ENCODE data around the gene RBM18. TPM values are rescaled to one million over a fixed set of nuclear protein-coding genes. Genes with fewer than 3 reads are reported as not detected.

Gene RBM18
- total RNA-seq, 1 donor from 2014 or later, result 29.1 TPM

- no peaks in the 10 kb centered on the region for H3K27me3 ChIP-seq (ENCODE audit: insufficient read depth, low read length)
- H4K20me1 ChIP-seq (ENCODE audit: insufficient read depth, low read length), result peaks cover 36% of the 10 kb centered on the region
- H3K79me2 ChIP-seq (ENCODE audit: insufficient read depth, low read length), result peaks cover 9% of the 10 kb centered on the region
- Mint-ChIP-seq H3K9me3 (ENCODE audit: unreplicated experiment) (peaks cover 4% of the 10 kb centered on the region), H3K36me3 (ENCODE audit: low read depth, unreplicated experiment) (peaks cover 33% of the 10 kb centered on the region), H3K4me3 (ENCODE audit: unreplicated experiment) (no peak overlapping the region), H3K27me3 (ENCODE audit: low read depth, unreplicated experiment) (no peaks in the 10 kb centered on the region), H3K4me1 (ENCODE audit: low read depth, unreplicated experiment) (no peaks in the 10 kb centered on the region), H3K27ac (ENCODE audit: unreplicated experiment) (no peak overlapping the region)
- H3K27ac ChIP-seq (ENCODE audit: low read depth, low read length), result no peak overlapping the region
- FAIRE-seq (no peak), DNase-seq (ENCODE audit: low read depth) (no peak)
- no peaks in the 10 kb centered on the region for H3K4me1 ChIP-seq (ENCODE audit: insufficient read depth, low read length)
- H3K9ac ChIP-seq (ENCODE audit: low read length), result no peak overlapping the region
- TF ChIP-seq EZH2 (IDR thresholded peaks at IDR 0.05; ENCODE audit: insufficient read depth, low read length), result no peak
- no peak for TF ChIP-seq CTCF (IDR thresholded peaks at IDR 0.05; ENCODE audit: insufficient read depth, low read depth, low read length)
- no peak overlapping the region for H3K4me2 ChIP-seq (ENCODE audit: low read length)
- no peak overlapping the region for H2AFZ ChIP-seq (ENCODE audit: low read depth, low read length)
- H3K36me3 ChIP-seq (ENCODE audit: insufficient read depth, low read length), result peaks cover 23% of the 10 kb centered on the region
- H3K9me3 ChIP-seq (ENCODE audit: insufficient read depth, low read depth, low read length), result no peaks in the 10 kb centered on the region
- H3K4me3 ChIP-seq (ENCODE audit: insufficient read depth, low read depth, low read length), result no peak overlapping the region
Observed at GRCh38 chr9:122251351-122251750, 13.3 kb downstream of the RBM18 start.

GRCh38 chr9:122248448-122248865 lies 16.2 kb downstream of the RBM18 start:
- Histone ChIP-seq H3K9ac (ENCODE audit: low read length) (no peak overlapping the region), H2AFZ (ENCODE audit: low read depth, low read length) (no peak overlapping the region), H3K9me3 (ENCODE audit: insufficient read depth, low read depth, low read length) (no peaks in the 10 kb centered on the region), H3K27me3 (ENCODE audit: insufficient read depth, low read length) (no peaks in the 10 kb centered on the region), H4K20me1 (ENCODE audit: insufficient read depth, low read length) (peaks cover 16% of the 10 kb centered on the region), H3K79me2 (ENCODE audit: insufficient read depth, low read length) (no peaks in the 10 kb centered on the region), H3K4me2 (ENCODE audit: low read length) (no peak overlapping the region), H3K4me3 (ENCODE audit: insufficient read depth, low read depth, low read length) (no peak overlapping the region), H3K4me1 (ENCODE audit: insufficient read depth, low read length) (no peaks in the 10 kb centered on the region), H3K27ac (ENCODE audit: low read depth, low read length) (no peak overlapping the region), H3K36me3 (ENCODE audit: insufficient read depth, low read length) (peaks cover 37% of the 10 kb centered on the region)
- FAIRE-seq (no peak), DNase-seq (ENCODE audit: low read depth) (no peak)
- TF ChIP-seq CTCF (IDR thresholded peaks at IDR 0.05; ENCODE audit: insufficient read depth, low read depth, low read length) (no peak), EZH2 (IDR thresholded peaks at IDR 0.05; ENCODE audit: insufficient read depth, low read length) (no peak)
- peaks cover 3% of the 10 kb centered on the region for H3K9me3 Mint-ChIP-seq (ENCODE audit: unreplicated experiment)
- no peaks in the 10 kb centered on the region for H3K27me3 Mint-ChIP-seq (ENCODE audit: low read depth, unreplicated experiment)
- peaks cover 39% of the 10 kb centered on the region for H3K36me3 Mint-ChIP-seq (ENCODE audit: low read depth, unreplicated experiment)
- no peak overlapping the region for H3K27ac Mint-ChIP-seq (ENCODE audit: unreplicated experiment)
- H3K4me3 Mint-ChIP-seq (ENCODE audit: unreplicated experiment), result no peak overlapping the region
- no peaks in the 10 kb centered on the region for H3K4me1 Mint-ChIP-seq (ENCODE audit: low read depth, unreplicated experiment)

- Mint-ChIP-seq H3K9me3 (ENCODE audit: unreplicated experiment) (no peaks in the 10 kb centered on the region), H3K27ac (ENCODE audit: unreplicated experiment) (no peak overlapping the region), H3K36me3 (ENCODE audit: low read depth, unreplicated experiment) (peaks cover 39% of the 10 kb centered on the region), H3K4me3 (ENCODE audit: unreplicated experiment) (no peak overlapping the region), H3K27me3 (ENCODE audit: low read depth, unreplicated experiment) (no peaks in the 10 kb centered on the region), H3K4me1 (ENCODE audit: low read depth, unreplicated experiment) (no peaks in the 10 kb centered on the region)
- H3K4me3 ChIP-seq (ENCODE audit: insufficient read depth, low read depth, low read length), result no peak overlapping the region
- no peaks in the 10 kb centered on the region for H3K27me3 ChIP-seq (ENCODE audit: insufficient read depth, low read length)
- H2AFZ ChIP-seq (ENCODE audit: low read depth, low read length), result no peak overlapping the region
- TF ChIP-seq CTCF (IDR thresholded peaks at IDR 0.05; ENCODE audit: insufficient read depth, low read depth, low read length) (no peak), EZH2 (IDR thresholded peaks at IDR 0.05; ENCODE audit: insufficient read depth, low read length) (no peak)
- H3K9me3 ChIP-seq (ENCODE audit: insufficient read depth, low read depth, low read length), result no peaks in the 10 kb centered on the region
- H3K9ac ChIP-seq (ENCODE audit: low read length), result no peak overlapping the region
- H3K4me2 ChIP-seq (ENCODE audit: low read length), result no peak overlapping the region
- FAIRE-seq (no peak), DNase-seq (ENCODE audit: low read depth) (no peak)
- no peak overlapping the region for H3K27ac ChIP-seq (ENCODE audit: low read depth, low read length)
- H4K20me1 ChIP-seq (ENCODE audit: insufficient read depth, low read length), result no peaks in the 10 kb centered on the region
- peaks cover 48% of the 10 kb centered on the region for H3K36me3 ChIP-seq (ENCODE audit: insufficient read depth, low read length)
- H3K79me2 ChIP-seq (ENCODE audit: insufficient read depth, low read length), result no peaks in the 10 kb centered on the region
- no peaks in the 10 kb centered on the region for H3K4me1 ChIP-seq (ENCODE audit: insufficient read depth, low read length)
Observed at GRCh38 chr9:122246666-122247065, 18.0 kb downstream of the RBM18 start.
